Measurements from ENCODE around the gene USP24. TPM values are rescaled to one million over a fixed set of nuclear protein-coding genes. Genes with fewer than 3 reads are reported as not detected.

USP24 gene
- total RNA-seq, 2 experiments from 2014 or later = 53.8 to 63.7 TPM

DNA sequence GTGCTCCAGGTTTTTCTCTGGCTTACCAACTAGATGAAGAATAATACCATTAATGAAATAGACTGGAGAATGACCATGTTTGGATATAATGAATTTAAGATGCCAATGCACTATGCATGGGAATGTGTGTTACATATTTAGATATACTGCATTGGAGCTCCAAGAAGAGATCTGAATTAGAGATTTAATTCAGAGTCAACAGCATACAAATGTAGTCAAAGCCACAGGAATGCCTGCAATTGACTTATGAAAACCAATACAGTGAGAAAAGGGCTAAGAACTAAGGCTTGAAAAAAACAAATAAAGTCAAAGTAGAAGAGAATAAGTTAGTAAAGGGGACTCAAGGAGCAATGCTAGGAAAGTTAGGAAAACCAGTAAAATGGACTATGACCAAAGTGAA, 59.1 kb downstream of the USP24 start:
- H3K4me3 Mint-ChIP-seq = no peak overlapping the region
- DNase-seq (no peak), ATAC-seq (ENCODE audit: low read depth) (no peak)
- no peaks in the 10 kb centered on the region for H3K27me3 Mint-ChIP-seq
- no peak overlapping the region for H3K27ac Mint-ChIP-seq
- H3K9me3 Mint-ChIP-seq = no peaks in the 10 kb centered on the region
- peaks cover 24% of the 10 kb centered on the region for H3K4me1 Mint-ChIP-seq
- POLR2A ChIA-PET = no interaction called here
- peaks cover 38% of the 10 kb centered on the region for H3K36me3 Mint-ChIP-seq

DNA sequence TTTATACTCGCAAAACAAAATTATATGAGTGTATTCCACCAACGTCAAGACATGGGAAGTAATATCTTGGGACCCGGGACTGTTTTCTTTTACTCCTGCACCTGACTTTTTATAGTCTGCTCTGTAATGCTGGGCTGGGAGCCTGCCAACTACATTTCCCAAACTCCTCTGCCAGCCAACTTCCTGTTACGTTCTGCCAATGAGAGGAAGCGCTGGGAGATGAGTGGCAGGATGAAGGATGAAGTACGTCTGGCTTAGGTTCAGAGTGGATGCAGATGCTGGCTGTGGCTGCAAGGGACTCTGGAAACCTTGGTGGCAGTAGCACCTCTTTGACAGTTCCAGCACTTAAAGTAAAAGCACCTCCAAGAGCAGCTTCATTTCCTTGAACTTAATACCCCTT, 59.6 kb downstream of the USP24 start:
- Mint-ChIP-seq H3K27me3 (no peaks in the 10 kb centered on the region), H3K9me3 (no peaks in the 10 kb centered on the region), H3K4me1 (peaks cover 29% of the 10 kb centered on the region), H3K36me3 (peaks cover 38% of the 10 kb centered on the region), H3K4me3 (no peak overlapping the region), H3K27ac (peak overlapping the region; percentile 42)
- no peak for DNase-seq
- POLR2A ChIA-PET = no interaction called here
- no peak for ATAC-seq (ENCODE audit: low read depth)

DNA sequence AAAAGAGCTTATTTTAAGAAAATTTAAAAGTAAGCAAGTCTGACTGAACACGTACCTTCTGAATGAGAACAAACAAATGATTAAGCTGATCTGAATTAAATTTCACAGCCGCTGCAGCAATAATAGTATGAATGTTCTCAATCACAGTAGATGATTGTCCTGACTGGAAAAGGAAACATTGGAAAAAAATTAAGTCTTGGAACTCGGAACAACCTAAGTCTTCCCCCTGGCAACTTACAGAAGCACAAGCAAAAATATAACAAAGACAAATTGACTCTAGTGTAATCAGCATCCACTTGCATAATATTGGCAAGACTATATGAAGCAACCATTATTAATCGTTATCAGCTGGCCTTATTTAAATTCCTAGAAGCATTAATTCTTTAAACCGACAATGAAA, 60.5 kb downstream of the USP24 start:
- POLR2A ChIA-PET = no interaction called here
- no peaks in the 10 kb centered on the region for H3K9me3 Mint-ChIP-seq
- H3K4me3 Mint-ChIP-seq = no peak overlapping the region
- no peak for ATAC-seq (ENCODE audit: low read depth)
- H3K27me3 Mint-ChIP-seq = no peaks in the 10 kb centered on the region
- H3K36me3 Mint-ChIP-seq = peaks cover 38% of the 10 kb centered on the region
- no peak for DNase-seq
- peaks cover 29% of the 10 kb centered on the region for H3K4me1 Mint-ChIP-seq
- H3K27ac Mint-ChIP-seq = no peak overlapping the region

DNA sequence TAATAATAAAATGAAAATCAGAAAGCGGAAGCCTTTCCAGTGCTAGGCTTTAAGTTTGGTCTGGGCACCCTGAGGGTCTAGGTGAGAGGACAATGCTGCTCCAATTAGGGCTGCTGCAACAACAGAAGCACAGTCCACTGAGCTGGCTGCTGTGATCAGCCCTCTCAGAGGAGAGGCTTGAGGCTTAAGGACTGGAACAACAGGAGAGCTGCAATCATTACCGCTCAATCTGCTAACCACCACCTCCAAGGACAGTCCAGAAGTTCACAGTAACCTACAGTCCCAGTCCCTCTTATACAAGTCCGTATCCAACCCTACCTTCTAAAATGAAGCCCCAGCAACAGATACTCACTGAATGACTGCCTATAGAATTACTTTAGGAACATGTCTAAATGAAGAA, 62.1 kb downstream of the USP24 start:
- DNase-seq = no peak
- Mint-ChIP-seq H3K4me3 (no peak overlapping the region), H3K27ac (peak overlapping the region; percentile 26), H3K4me1 (peaks cover 29% of the 10 kb centered on the region), H3K9me3 (no peaks in the 10 kb centered on the region), H3K27me3 (no peaks in the 10 kb centered on the region), H3K36me3 (peaks cover 32% of the 10 kb centered on the region)
- POLR2A ChIA-PET = no interaction called here
- no peak for ATAC-seq (ENCODE audit: low read depth)

DNA sequence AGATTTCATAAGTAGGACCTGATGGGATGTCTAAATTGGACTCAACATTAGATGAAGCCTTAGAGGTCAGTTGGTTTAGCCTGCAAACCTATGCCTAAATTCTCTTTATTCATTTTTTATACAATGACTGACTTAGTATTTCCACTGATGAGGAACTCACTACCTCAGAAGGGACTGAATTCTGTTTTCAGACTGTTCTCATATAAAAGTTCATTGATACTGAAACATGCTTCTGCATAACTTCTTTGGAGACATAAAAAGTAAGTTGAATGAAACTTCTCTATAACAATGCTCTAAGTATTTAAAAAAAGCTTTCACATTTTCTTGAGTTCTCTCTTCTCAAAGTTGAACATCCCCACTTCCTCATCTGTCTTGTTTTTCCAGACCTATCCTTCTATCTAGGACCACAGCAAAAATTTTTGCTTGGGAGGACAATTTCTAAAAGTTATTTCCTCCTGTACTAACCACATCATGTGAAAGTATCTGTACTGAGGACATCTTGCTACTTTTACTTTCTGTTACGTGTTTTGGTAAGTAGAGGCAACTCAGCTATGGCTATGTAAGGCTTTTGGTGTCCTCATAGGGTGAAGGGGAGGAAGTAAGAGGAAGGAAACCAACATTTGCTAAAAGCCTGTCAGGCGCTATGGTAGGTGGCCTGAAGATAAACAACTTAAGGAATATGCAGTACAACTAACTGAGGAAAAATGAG, 64.1 kb downstream of the USP24 start:
- H3K4me1 Mint-ChIP-seq = peaks cover 29% of the 10 kb centered on the region

DNA sequence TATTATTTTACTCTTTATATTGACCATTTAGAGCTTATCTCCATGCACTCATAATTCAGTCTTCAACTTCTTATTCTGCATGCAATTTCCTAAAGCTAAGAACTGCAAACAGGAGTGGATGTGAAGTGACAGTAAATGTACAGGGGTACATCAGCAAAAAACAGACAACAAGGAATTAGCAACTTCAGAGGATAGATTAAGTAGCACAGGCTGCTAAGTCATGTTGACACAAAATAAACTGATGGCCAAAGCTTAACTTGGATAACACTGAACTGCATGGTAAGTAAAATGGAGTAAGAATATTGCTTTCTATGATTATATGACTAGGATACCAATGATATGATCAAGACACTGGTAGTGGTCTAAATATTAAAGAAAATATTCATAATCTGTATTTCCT, 66.5 kb downstream of the USP24 start:
- H3K27me3 Mint-ChIP-seq = no peaks in the 10 kb centered on the region
- no peak overlapping the region for H3K27ac Mint-ChIP-seq
- ATAC-seq (ENCODE audit: low read depth) (no peak), DNase-seq (no peak)
- H3K4me1 Mint-ChIP-seq = peaks cover 24% of the 10 kb centered on the region
- no peaks in the 10 kb centered on the region for H3K9me3 Mint-ChIP-seq
- H3K4me3 Mint-ChIP-seq = no peak overlapping the region
- POLR2A ChIA-PET = interaction anchor here (0.8 kb wide), 1 partner anchor 66 kb away, joined by 3 read pairs; the partner anchor contains the start of gene USP24
- peaks cover 20% of the 10 kb centered on the region for H3K36me3 Mint-ChIP-seq

More for the DNA sequence above, 64.1 kb downstream of the USP24 start:
- Mint-ChIP-seq H3K4me3 (peak overlapping the region; percentile 74), H3K27ac (peak overlapping the region; percentile 87), H3K27me3 (no peaks in the 10 kb centered on the region), H3K9me3 (no peaks in the 10 kb centered on the region), H3K36me3 (peaks cover 29% of the 10 kb centered on the region)
- DNase-seq (no peak), ATAC-seq (ENCODE audit: low read depth) (peak; percentile 100)
- POLR2A ChIA-PET = interaction anchor here (2.4 kb wide), 1 partner anchor 65 kb away, joined by 10 read pairs; the partner anchor contains the start of gene USP24

DNA sequence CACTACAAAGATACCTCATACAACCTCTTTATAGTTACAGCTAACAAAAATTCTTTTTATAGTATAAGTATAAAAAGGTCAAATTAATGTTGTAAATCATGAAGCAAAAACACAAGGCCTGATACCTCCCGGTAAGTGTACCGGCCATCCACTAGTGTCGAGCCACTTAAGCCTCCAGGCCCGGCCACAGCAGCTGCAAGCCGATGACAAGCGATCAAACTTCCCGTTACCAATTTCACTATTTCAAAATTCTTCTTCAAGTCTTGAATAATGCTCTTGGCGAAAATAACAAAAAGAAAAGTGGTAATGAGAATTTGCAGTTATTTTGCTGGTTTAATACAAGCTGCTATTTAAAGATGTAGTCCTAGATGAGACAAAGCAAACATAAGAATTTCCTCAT, 67.6 kb downstream of the USP24 start:
- peaks cover 18% of the 10 kb centered on the region for H3K36me3 Mint-ChIP-seq
- ATAC-seq (ENCODE audit: low read depth) = no peak
- no peak for DNase-seq
- H3K9me3 Mint-ChIP-seq = no peaks in the 10 kb centered on the region
- H3K4me3 Mint-ChIP-seq = no peak overlapping the region
- no peaks in the 10 kb centered on the region for H3K27me3 Mint-ChIP-seq
- H3K27ac Mint-ChIP-seq = no peak overlapping the region
- POLR2A ChIA-PET = interaction anchor here (1.0 kb wide), 1 partner anchor 67 kb away, joined by 3 read pairs; no protein-coding TSS in a partner anchor
- H3K4me1 Mint-ChIP-seq = peaks cover 20% of the 10 kb centered on the region

DNA sequence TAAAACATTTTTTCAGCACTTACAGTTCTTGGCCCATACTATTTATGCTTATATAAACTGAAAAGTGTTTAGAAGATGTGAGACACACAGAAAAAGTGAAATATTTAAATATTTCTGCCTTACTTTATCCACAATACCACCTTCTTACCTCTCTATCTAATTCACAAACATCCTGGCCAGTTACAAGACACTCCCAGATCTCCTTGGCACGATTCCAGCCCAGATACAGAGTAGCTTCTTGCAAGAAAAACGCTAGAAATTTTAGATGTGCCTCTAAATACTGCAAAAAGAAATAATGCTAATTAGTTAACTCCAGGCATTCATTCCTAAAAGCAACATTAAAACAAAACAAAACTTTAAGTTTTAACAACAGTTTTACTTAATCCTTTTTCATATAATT, 68.4 kb downstream of the USP24 start:
- Mint-ChIP-seq H3K9me3 (no peaks in the 10 kb centered on the region), H3K36me3 (peaks cover 18% of the 10 kb centered on the region), H3K27ac (no peak overlapping the region), H3K27me3 (no peaks in the 10 kb centered on the region), H3K4me1 (peaks cover 14% of the 10 kb centered on the region), H3K4me3 (no peak overlapping the region)
- DNase-seq (no peak), ATAC-seq (ENCODE audit: low read depth) (no peak)
- POLR2A ChIA-PET = no interaction called here

DNA sequence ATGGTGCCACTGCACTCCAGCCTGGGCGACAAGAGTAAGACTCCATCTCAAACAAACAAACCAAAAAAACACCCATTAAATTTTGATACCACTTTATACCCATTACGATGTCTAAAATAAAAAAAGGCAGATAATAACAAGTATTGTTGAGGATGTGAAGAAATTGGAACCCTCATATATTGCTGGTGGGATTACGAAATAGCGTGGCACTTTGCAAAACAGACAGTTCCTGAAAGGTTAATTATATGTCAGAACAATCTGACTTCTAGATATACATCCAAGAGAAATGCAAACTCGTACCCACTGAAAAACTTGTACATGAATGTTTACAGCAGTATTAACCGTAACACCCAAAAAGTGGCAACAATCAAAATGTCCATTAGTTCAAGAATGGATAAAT, 70.3 kb downstream of the USP24 start:
- peaks cover 13% of the 10 kb centered on the region for H3K36me3 Mint-ChIP-seq
- H3K4me3 Mint-ChIP-seq = no peak overlapping the region

DNA sequence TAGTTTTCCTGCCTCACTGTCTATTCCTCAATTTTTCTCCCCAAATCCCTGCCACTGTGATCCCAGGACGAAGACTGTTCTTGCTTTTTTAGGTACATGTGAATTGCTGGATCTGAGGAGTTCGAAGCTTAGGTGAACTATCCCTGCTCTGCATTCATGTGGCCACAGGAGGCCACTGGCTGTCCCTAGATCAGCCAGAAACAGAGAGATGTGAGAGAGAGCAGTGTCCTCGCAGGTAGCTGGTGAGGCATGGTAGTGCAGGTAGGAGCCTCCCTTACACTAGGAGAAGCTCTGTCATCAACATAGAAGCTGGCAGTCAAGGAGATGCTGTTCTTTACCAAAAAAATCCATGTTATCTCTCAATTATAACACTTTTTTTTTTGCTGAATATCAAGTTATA, 71.5 kb downstream of the USP24 start:
- Mint-ChIP-seq H3K27ac (no peak overlapping the region), H3K4me1 (peaks cover 15% of the 10 kb centered on the region), H3K36me3 (peaks cover 13% of the 10 kb centered on the region), H3K9me3 (no peaks in the 10 kb centered on the region), H3K27me3 (no peaks in the 10 kb centered on the region), H3K4me3 (no peak overlapping the region)
- peak; percentile 57 for ATAC-seq (ENCODE audit: low read depth)
- POLR2A ChIA-PET = interaction anchor here (1.2 to 1.5 kb wide), 2 partner anchors 70 to 134 kb away, joined by 3 to 4 read pairs; no protein-coding TSS in a partner anchor
- DNase-seq = no peak

More for the DNA sequence above, 70.3 kb downstream of the USP24 start:
- no peaks in the 10 kb centered on the region for H3K9me3 Mint-ChIP-seq
- DNase-seq (no peak), ATAC-seq (ENCODE audit: low read depth) (no peak)
- peaks cover 9% of the 10 kb centered on the region for H3K4me1 Mint-ChIP-seq
- no peaks in the 10 kb centered on the region for H3K27me3 Mint-ChIP-seq
- no peak overlapping the region for H3K27ac Mint-ChIP-seq
- POLR2A ChIA-PET = no interaction called here

DNA sequence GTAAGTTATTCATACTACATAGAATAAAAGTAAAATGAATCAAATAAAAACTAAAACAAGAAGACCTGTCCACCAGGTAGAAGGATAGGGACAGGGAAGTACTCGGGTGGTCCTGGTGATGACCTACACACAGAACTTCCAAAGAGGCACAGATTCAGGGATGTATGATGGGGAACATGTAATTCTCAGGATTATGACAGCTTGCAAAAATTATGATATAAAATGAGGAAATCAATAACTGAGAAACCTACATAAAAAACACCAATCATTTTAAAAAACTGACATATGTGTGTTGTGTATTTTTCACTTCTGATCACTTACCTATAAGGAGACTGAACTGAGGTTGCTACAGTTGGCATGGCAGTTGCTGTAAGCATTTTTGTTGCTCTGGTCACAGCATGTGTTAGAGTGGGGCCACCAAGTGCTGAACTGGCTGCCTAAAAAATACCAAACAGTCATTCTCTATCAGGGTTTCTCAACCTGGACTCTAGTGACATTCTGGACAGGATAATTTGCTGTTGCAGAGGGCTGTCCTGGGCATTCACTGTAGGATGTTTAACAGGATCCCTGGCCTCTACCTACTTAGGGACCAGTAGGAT, 73.8 kb downstream of the USP24 start:
- POLR2A ChIA-PET = no interaction called here
- H3K4me1 Mint-ChIP-seq = peaks cover 17% of the 10 kb centered on the region
- no peaks in the 10 kb centered on the region for H3K9me3 Mint-ChIP-seq
- ATAC-seq (ENCODE audit: low read depth) = no peak
- peak overlapping the region; percentile 67 for H3K27ac Mint-ChIP-seq
- H3K4me3 Mint-ChIP-seq = no peak overlapping the region
- H3K27me3 Mint-ChIP-seq = no peaks in the 10 kb centered on the region
- peaks cover 11% of the 10 kb centered on the region for H3K36me3 Mint-ChIP-seq
- no peak for DNase-seq

DNA sequence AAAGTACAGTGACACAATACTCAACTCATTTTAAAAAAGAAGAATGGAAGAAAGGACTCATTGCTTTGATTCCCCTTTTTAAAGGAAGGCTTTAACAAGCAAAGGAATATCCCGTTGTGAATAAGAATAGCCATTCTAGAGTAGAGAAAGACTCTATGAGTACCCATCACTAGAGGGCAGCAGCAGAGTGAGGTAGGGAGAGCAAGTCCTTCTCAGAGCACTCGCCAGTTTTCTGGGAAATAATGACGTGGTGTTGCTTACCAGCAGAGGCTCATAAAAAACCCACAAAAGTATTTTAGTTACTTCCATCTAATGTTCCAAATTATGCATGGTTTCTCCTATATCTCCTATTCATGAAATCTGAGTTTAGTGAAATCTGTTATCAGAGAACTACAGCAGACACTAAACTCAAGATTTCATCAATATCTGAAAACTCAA, 74.6 kb downstream of the USP24 start:
- Mint-ChIP-seq H3K4me1 (peaks cover 17% of the 10 kb centered on the region), H3K27ac (peak overlapping the region; percentile 69), H3K27me3 (no peaks in the 10 kb centered on the region), H3K36me3 (peaks cover 10% of the 10 kb centered on the region), H3K4me3 (peak overlapping the region; percentile 35), H3K9me3 (no peaks in the 10 kb centered on the region)
- POLR2A ChIA-PET = interaction anchor here (1.3 kb wide), 1 partner anchor 73 kb away, joined by 3 read pairs; no protein-coding TSS in a partner anchor
- ATAC-seq (ENCODE audit: low read depth) = peak; percentile 90
- peak; percentile 34 for DNase-seq

DNA sequence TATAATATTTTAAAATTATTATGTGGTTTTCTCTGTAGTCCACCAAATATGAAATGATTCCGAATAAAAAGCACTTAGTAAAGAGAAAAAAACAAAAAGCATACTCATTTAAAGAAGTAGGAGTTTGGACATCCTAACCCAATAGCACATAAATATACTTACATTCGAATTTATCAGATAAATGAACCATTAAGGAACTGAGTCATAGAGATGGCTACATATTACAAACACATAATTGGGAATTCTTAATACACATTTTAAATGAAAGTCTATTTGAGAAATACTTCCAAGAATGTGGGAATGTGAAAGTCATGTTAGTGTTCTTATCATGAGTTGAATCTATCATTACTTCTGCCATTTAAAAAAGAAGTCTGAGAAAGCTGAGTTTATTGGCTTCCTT, 75.0 kb downstream of the USP24 start:
- Mint-ChIP-seq H3K4me3 (no peak overlapping the region), H3K27me3 (no peaks in the 10 kb centered on the region), H3K9me3 (no peaks in the 10 kb centered on the region), H3K4me1 (peaks cover 17% of the 10 kb centered on the region), H3K27ac (no peak overlapping the region), H3K36me3 (peaks cover 7% of the 10 kb centered on the region)
- no peak for DNase-seq
- no peak for ATAC-seq (ENCODE audit: low read depth)
- POLR2A ChIA-PET = interaction anchor here (1.3 to 1.4 kb wide), 2 partner anchors 73 to 75 kb away, joined by 3 to 4 read pairs; partner anchors contain the start of gene USP24

DNA sequence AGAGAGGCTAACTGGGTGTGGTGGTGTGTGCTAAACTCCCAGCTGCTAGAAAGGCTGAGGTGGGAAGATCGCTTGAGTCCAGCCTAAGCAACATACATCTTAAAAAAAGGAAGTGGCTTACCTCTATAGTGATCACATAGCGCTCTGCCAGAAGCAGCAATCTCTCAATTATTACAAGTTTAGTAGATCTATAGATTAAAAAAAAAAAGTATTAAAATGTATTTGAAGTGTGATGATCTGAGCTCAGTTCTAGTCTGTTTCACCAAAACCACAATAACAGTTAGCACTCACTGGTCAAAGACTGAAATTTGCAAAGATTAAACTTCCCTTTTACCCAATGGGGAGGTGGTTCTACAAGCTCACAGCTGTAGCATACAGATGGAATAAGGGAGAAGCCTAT, 76.3 kb downstream of the USP24 start:
- no peaks in the 10 kb centered on the region for H3K9me3 Mint-ChIP-seq
- POLR2A ChIA-PET = interaction anchor here (1.4 kb wide), 1 partner anchor 76 kb away, joined by 4 read pairs; the partner anchor contains the start of gene USP24
- DNase-seq (no peak), ATAC-seq (ENCODE audit: low read depth) (peak; percentile 34)
- no peaks in the 10 kb centered on the region for H3K27me3 Mint-ChIP-seq
- no peak overlapping the region for H3K27ac Mint-ChIP-seq
- H3K36me3 Mint-ChIP-seq = peaks cover 10% of the 10 kb centered on the region
- H3K4me3 Mint-ChIP-seq = no peak overlapping the region
- H3K4me1 Mint-ChIP-seq = peaks cover 17% of the 10 kb centered on the region

Measured in activated naive CD8-positive, alpha-beta T cell treated with anti-CD3 and anti-CD28 coated beads, Interleukin-2, amount 10 ng/mL, durations not matched to agents 7 days and 5 days (primary cell).